Keratinocyte (primary cell): ENCODE measurements around the gene NREP. TPM values are rescaled to one million over a fixed set of nuclear protein-coding genes. Genes with fewer than 3 reads are reported as not detected.
"Not testable (repeated sequence)": the region's sequence is repeated elsewhere in the genome, so short reads cannot be mapped to it uniquely, and the experiment has no call there.

ENCODE experiments used
- DNase-seq: peaks from one replicate; pipeline ENCODE4 v3.0.0-alpha.2; 2011; ENCODE audit warnings: low read depth, missing footprints, low spot score
- FAIRE-seq: peaks from 2 replicates; lab custom pipeline; 2011; peaks lifted over from hg19 to GRCh38; lab: Jason Lieb, UNC
- H2AFZ ChIP-seq: 2 replicates; pipeline ENCODE4 v1.6.0; 2012; ENCODE audit warnings: low read length, control low read depth, inconsistent platforms; ENCODE audit not compliant: control insufficient read depth
- H3K27ac ChIP-seq: 2 replicates; pipeline ENCODE4 v1.5.1; 2011; ENCODE audit warnings: low read length; ENCODE audit not compliant: control insufficient read depth, insufficient read depth
- H3K27me3 ChIP-seq: 3 replicates; pipeline ENCODE4 v1.6.0; 2011; ENCODE audit warnings: low read length; ENCODE audit not compliant: control insufficient read depth, insufficient read depth; ENCODE audit errors: extremely low read depth
- H3K36me3 ChIP-seq, 2 experiments: 2 replicates in 1 of 2; 3 replicates in 1 of 2; pipeline ENCODE4 v1.5.1; 2011; ENCODE audit warnings: low read length in 2 of 2, mild to moderate bottlenecking in 1 of 2; ENCODE audit not compliant: control insufficient read depth in 2 of 2, insufficient read depth in 2 of 2; ENCODE audit errors: extremely low read depth in 1 of 2
- H3K4me1 ChIP-seq: 3 replicates; pipeline ENCODE4 v1.5.1; 2011; ENCODE audit warnings: low read length; ENCODE audit not compliant: control insufficient read depth, insufficient read depth; ENCODE audit errors: extremely low read depth
- H3K4me2 ChIP-seq: 3 replicates; pipeline ENCODE4 v1.6.0; 2011; ENCODE audit warnings: low read depth, low read length; ENCODE audit not compliant: control insufficient read depth, insufficient read depth; ENCODE audit errors: extremely low read depth
- H3K4me3 ChIP-seq, 3 experiments: fragments of 200-600 bp in 1 of 3; sonication (generic) in 1 of 3; 2 replicates in 2 of 3; 3 replicates in 1 of 3; pipeline ENCODE4 v1.5.1; 2011 to 2016; ENCODE audit warnings: low read length in 3 of 3, mild to moderate bottlenecking in 3 of 3, control low read depth in 2 of 3, inconsistent platforms in 1 of 3, low read depth in 1 of 3, mixed read lengths in 1 of 3, mixed run types in 1 of 3, moderate library complexity in 1 of 3; ENCODE audit not compliant: control insufficient read depth in 2 of 3, insufficient read depth in 2 of 3; ENCODE audit errors: extremely low read depth in 1 of 3
- H3K79me2 ChIP-seq: 2 replicates; pipeline ENCODE4 v1.6.0; 2012; ENCODE audit warnings: low read length; ENCODE audit not compliant: control insufficient read depth, insufficient read depth
- H3K9ac ChIP-seq: 3 replicates; pipeline ENCODE4 v1.6.0; 2011; ENCODE audit warnings: low read length; ENCODE audit not compliant: control insufficient read depth, insufficient read depth; ENCODE audit errors: extremely low read depth
- H3K9me1 ChIP-seq: 3 replicates; pipeline ENCODE4 v1.6.0; 2011; ENCODE audit warnings: low read length; ENCODE audit not compliant: control insufficient read depth, insufficient read depth; ENCODE audit errors: extremely low read depth
- H3K9me3 ChIP-seq: 2 replicates; pipeline ENCODE4 v1.5.1; 2012; ENCODE audit warnings: low read depth, low read length; ENCODE audit not compliant: control insufficient read depth
- H4K20me1 ChIP-seq: 3 replicates; pipeline ENCODE4 v1.6.0; 2011; ENCODE audit warnings: low read length; ENCODE audit not compliant: control insufficient read depth, insufficient read depth; ENCODE audit errors: extremely low read depth
- EZH2 ChIP-seq: IDR thresholded peaks from one replicate; pipeline ENCODE4 v1.6.1; 2012; ENCODE audit warnings: inconsistent platforms, mild to moderate bottlenecking, low read length, moderate library complexity
- dilution Hi-C: fragments of 300-500 bp; cut with MboI; formaldehyde crosslinking; loops from one replicate; pipeline ENCODE4 v1.7.0; 2020; ENCODE audit warnings: low sequenced_read_pairs; ENCODE audit not compliant: extremely low pct_ligation_motif_present
- polyA plus RNA-seq, 5 experiments: library from polyadenylated mRNA; depleted of rRNA in 3 of 5; stranded (reverse) in 3 of 5; stranded (forward) in 1 of 5; unstranded in 1 of 5; fragments of >200 nt; gene quantifications; 1 replicate in 1 of 5; 2 replicates in 3 of 5; 3 replicates in 1 of 5; pipeline versions ENCODE4 v1.2.1 to v1.2.3, GENCODE V29; 2011 to 2012; ENCODE audit warnings: missing spikeins in 2 of 5, low read depth in 1 of 5, low replicate concordance in 1 of 5
- TF ChIP-seq, protein P1 (sequence below), 3 experiments: IDR thresholded peaks in 1 of 3; conservative IDR thresholded peaks in 1 of 3; optimal IDR thresholded peaks in 1 of 3; 2 replicates in 2 of 3; 3 replicates in 1 of 3; pipeline versions ENCODE3 to v1.5.1; 2011; ENCODE audit warnings: low read length in 3 of 3, mild to moderate bottlenecking in 3 of 3, moderate library complexity in 2 of 3, control low read depth in 1 of 3, inconsistent platforms in 1 of 3; ENCODE audit not compliant: insufficient read depth in 2 of 3; ENCODE audit errors: extremely low read depth in 1 of 3

Gene NREP
- polyA plus RNA-seq, 1 donor (not counting 4 experiments of a cell fraction or from before 2014, with no cell fraction given), result 9.1 TPM

GRCh38 chr5:111719773-111720172 lies 37.2 kb downstream of the NREP start:
- dilution Hi-C loops, result no loop called here
- FAIRE-seq, result no peak
- DNase-seq, result no peak
- Histone ChIP-seq H3K4me2 (no peak overlapping the region), H3K36me3 (no peaks in the 10 kb centered on the region), H4K20me1 (no peaks in the 10 kb centered on the region), H3K4me1 (no peaks in the 10 kb centered on the region), H3K79me2 (no peaks in the 10 kb centered on the region), H3K9me3 (no peaks in the 10 kb centered on the region), H3K9ac (no peak overlapping the region), H3K27ac (no peak overlapping the region), H3K27me3 (no peaks in the 10 kb centered on the region), H3K4me3 (no peak overlapping the region), H2AFZ (no peak overlapping the region), H3K9me1 (no peaks in the 10 kb centered on the region)
- TF ChIP-seq, protein P1, sequence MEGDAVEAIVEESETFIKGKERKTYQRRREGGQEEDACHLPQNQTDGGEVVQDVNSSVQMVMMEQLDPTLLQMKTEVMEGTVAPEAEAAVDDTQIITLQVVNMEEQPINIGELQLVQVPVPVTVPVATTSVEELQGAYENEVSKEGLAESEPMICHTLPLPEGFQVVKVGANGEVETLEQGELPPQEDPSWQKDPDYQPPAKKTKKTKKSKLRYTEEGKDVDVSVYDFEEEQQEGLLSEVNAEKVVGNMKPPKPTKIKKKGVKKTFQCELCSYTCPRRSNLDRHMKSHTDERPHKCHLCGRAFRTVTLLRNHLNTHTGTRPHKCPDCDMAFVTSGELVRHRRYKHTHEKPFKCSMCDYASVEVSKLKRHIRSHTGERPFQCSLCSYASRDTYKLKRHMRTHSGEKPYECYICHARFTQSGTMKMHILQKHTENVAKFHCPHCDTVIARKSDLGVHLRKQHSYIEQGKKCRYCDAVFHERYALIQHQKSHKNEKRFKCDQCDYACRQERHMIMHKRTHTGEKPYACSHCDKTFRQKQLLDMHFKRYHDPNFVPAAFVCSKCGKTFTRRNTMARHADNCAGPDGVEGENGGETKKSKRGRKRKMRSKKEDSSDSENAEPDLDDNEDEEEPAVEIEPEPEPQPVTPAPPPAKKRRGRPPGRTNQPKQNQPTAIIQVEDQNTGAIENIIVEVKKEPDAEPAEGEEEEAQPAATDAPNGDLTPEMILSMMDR (optimal IDR thresholded peaks at IDR 0.05 in 1 of 3, IDR thresholded peaks at IDR 0.05 in 1 of 3, conservative IDR thresholded peaks at IDR 0.05 in 1 of 3; ENCODE audit: extremely low read depth in 1 of 3, insufficient read depth in 2 of 3, low read length in 3 of 3), result no peak
- no peak for TF ChIP-seq EZH2

DNA sequence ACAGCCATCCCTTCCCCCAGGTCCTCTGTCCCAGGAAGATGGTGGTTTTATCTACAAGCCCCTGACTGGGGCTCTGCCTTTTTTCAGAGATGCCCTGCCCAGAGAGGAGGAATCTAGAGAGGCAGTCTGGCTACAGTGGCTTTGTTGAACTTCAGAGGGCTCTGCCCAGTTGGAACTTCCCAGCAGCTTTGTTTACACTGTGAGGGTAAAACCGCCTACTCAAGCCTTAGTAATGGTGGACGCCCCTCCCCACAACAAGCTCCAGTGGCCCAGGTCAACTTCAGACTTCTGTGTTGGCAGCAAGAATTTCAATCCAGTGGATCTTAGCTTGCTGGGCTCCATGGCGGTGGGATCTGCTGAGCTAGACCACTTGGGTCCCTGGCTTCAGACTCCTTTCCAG lies 40.2 kb downstream of the NREP start:
- H3K27me3 ChIP-seq, H3K4me1 ChIP-seq, H3K36me3 ChIP-seq, H3K9me1 ChIP-seq, FAIRE-seq, H2AFZ ChIP-seq, H3K4me3 ChIP-seq, H3K27ac ChIP-seq, H3K9ac ChIP-seq, H3K4me2 ChIP-seq, dilution Hi-C loops, DNase-seq, H4K20me1 ChIP-seq, H3K79me2 ChIP-seq, H3K9me3 ChIP-seq: not testable (repeated sequence)

DNA sequence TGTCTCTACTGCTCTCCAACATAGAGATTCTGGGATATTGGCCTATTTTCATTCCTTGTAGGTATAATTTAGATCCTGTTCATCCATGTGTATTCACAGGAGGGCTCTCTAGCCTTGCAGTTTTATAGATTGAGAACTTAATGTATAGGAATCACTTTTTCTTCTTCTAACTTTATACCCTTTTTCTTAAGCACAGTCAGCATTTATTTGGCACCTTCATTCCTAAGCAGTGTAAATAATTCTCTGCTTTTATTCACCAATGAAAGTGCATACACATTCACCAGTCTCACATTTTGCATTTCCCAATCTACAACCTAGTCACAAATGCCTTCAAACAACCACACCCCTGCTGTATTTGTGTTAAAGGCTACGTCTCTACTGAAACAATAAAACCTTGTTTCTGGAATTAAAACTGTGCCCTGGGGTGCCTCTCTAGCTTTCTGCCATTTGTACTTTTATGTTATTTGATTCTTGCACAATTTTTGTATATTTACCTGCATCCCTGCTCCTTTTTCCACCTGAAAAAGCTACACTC lies 49.3 kb downstream of the NREP start:
- Histone ChIP-seq H3K9me1 (no peaks in the 10 kb centered on the region), H4K20me1 (no peaks in the 10 kb centered on the region), H3K27ac (no peak overlapping the region), H3K27me3 (no peaks in the 10 kb centered on the region), H3K79me2 (no peaks in the 10 kb centered on the region), H3K4me2 (no peak overlapping the region), H3K36me3 (no peaks in the 10 kb centered on the region), H2AFZ (no peak overlapping the region), H3K9me3 (no peaks in the 10 kb centered on the region), H3K4me3 (no peak overlapping the region), H3K9ac (no peak overlapping the region), H3K4me1 (no peaks in the 10 kb centered on the region)
- dilution Hi-C loops, result no loop called here
- TF ChIP-seq, protein P1 (optimal IDR thresholded peaks at IDR 0.05 in 1 of 3, IDR thresholded peaks at IDR 0.05 in 1 of 3, conservative IDR thresholded peaks at IDR 0.05 in 1 of 3; ENCODE audit: extremely low read depth in 1 of 3, insufficient read depth in 2 of 3, low read length in 3 of 3), result no peak
- no peak for TF ChIP-seq EZH2
- FAIRE-seq (no peak), DNase-seq (no peak)
